HepG2 (cell line): Measurements from ENCODE around the gene P4HTM. TPM values are rescaled to one million over a fixed set of nuclear protein-coding genes. Genes with fewer than 3 reads are reported as not detected.

Source experiments
- ADNP ChIP-seq: sonication (generic); formaldehyde crosslinking; IDR thresholded peaks from 2 replicates; pipeline ENCODE4 v1.4.0; 2020; ENCODE audit warnings: missing genetic modification reagents
- DDIT3 ChIP-seq: sonication (generic); formaldehyde crosslinking; IDR thresholded peaks from 2 replicates; pipeline ENCODE4 v1.4.0; 2020; ENCODE audit warnings: mild to moderate bottlenecking, missing genetic modification reagents
- DNMT3B ChIP-seq: conservative IDR thresholded peaks from 2 replicates; pipeline ENCODE4 v1.6.1; 2016; ENCODE audit warnings: missing biosample characterization, control low read depth
- DZIP1 ChIP-seq: sonication (generic); formaldehyde crosslinking; IDR thresholded peaks from 2 replicates; pipeline ENCODE4 v1.5.0; 2020; ENCODE audit warnings: mild to moderate bottlenecking, missing genetic modification reagents
- ETS1 ChIP-seq: sonication (generic); formaldehyde crosslinking; IDR thresholded peaks from 2 replicates; pipeline ENCODE4 v1.4.0; 2020; ENCODE audit warnings: missing genetic modification reagents
- MEIS1 ChIP-seq: sonication (generic); formaldehyde crosslinking; IDR thresholded peaks from 2 replicates; pipeline ENCODE4 v1.9.0; 2021; ENCODE audit warnings: mild to moderate bottlenecking, missing genetic modification reagents, moderate library complexity, borderline replicate concordance
- MTA1 ChIP-seq: sonication (generic); formaldehyde crosslinking; IDR thresholded peaks from 2 replicates; pipeline ENCODE4 v1.4.0; 2020; ENCODE audit warnings: missing genetic modification reagents, mild to moderate bottlenecking, borderline replicate concordance
- PRDM4 ChIP-seq: sonication (generic); formaldehyde crosslinking; IDR thresholded peaks from 2 replicates; pipeline ENCODE4 v1.9.0; 2021; ENCODE audit warnings: missing genetic modification reagents, borderline replicate concordance
- SP1 ChIP-seq, 2 experiments: fragments of 450-650 bp in 1 of 2; sonication (generic) in 1 of 2; formaldehyde crosslinking in 1 of 2; IDR thresholded peaks; 2 replicates each; pipeline versions ENCODE4 v1.4.0 to v1.6.1; 2016 to 2020; ENCODE audit warnings: missing genetic modification reagents in 1 of 2
- TRAFD1 ChIP-seq: sonication (generic); formaldehyde crosslinking; IDR thresholded peaks from 2 replicates; pipeline ENCODE4 v1.5.1; 2020; ENCODE audit warnings: missing genetic modification reagents, mild to moderate bottlenecking, borderline replicate concordance
- U2AF1 ChIP-seq: fragments of 200-400 bp; formaldehyde crosslinking; optimal IDR thresholded peaks from 2 replicates; pipeline ENCODE3; 2017; ENCODE audit warnings: mild to moderate bottlenecking, low read depth, low read length
- YEATS4 ChIP-seq: sonication (generic); formaldehyde crosslinking; IDR thresholded peaks from 2 replicates; pipeline ENCODE4 v1.4.0; 2020; ENCODE audit warnings: missing genetic modification reagents, borderline replicate concordance
- ZFP91 ChIP-seq: sonication (generic); formaldehyde crosslinking; IDR thresholded peaks from 2 replicates; pipeline ENCODE4 v1.9.0; 2022; ENCODE audit warnings: missing genetic modification reagents, mild to moderate bottlenecking, borderline replicate concordance
- ZNF12 ChIP-seq: sonication (generic); formaldehyde crosslinking; IDR thresholded peaks from 2 replicates; pipeline ENCODE4 v1.5.0; 2020; ENCODE audit warnings: missing genetic modification reagents
- ZNF333 ChIP-seq: sonication (generic); formaldehyde crosslinking; IDR thresholded peaks from 2 replicates; pipeline ENCODE4 v1.4.0; 2020; ENCODE audit warnings: mild to moderate bottlenecking, missing genetic modification reagents, borderline replicate concordance
- ZNF33B ChIP-seq: sonication (generic); formaldehyde crosslinking; IDR thresholded peaks from 2 replicates; pipeline ENCODE4 v1.5.1; 2020; ENCODE audit warnings: mild to moderate bottlenecking, missing genetic modification reagents
- ZNF549 ChIP-seq: sonication (generic); formaldehyde crosslinking; IDR thresholded peaks from 2 replicates; pipeline ENCODE4 v1.5.0; 2020; ENCODE audit warnings: missing genetic modification reagents
- ZNF557 ChIP-seq: sonication (generic); formaldehyde crosslinking; IDR thresholded peaks from 2 replicates; pipeline ENCODE4 v1.4.0; 2020; ENCODE audit warnings: missing genetic modification reagents
- polyA plus RNA-seq, 8 experiments: library from polyadenylated mRNA; depleted of rRNA in 3 of 8; stranded (reverse) in 7 of 8; unstranded in 1 of 8; fragments of >200 nt; fragmentation: Illumina TruSeq in 4 of 8; extraction: Trizol in 4 of 8; gene quantifications; 2 replicates each; pipeline versions ENCODE4 v1.2.1 to v1.2.3, GENCODE V29; 2011 to 2016; ENCODE audit warnings: low read depth in 4 of 8, missing spikeins in 1 of 8, mixed read lengths in 1 of 8; ENCODE audit not compliant: insufficient read depth in 1 of 8
- total RNA-seq, 5 experiments: library from RNA; depleted of rRNA; stranded (reverse); fragments of >200 nt; fragmentation: Illumina TruSeq; extraction: Trizol; gene quantifications; 2 replicates each; pipeline ENCODE4 v1.2.3, GENCODE V29; 2016; ENCODE audit warnings: low read depth in 1 of 5

The P4HTM gene
- total and polyA plus RNA-seq, 2 of the 13 experiments (the other 11 are each of a cell fraction or from before 2014, with no cell fraction given): 0.01 TPM; not detected in 1

GRCh38 chr3:49021213-49021812 is 31.3 kb downstream of the P4HTM start (continued):
- TF ChIP-seq ETS1 (CRISPR knock-in tag): no peak
- peak; percentile 34; the same call in 1 of the 2 replicates for TF ChIP-seq ZNF12 (CRISPR knock-in tag)
- TF ChIP-seq ZNF557 (CRISPR knock-in tag): no peak
- peak; percentile 43; the same call in 1 of the 2 replicates for TF ChIP-seq MTA1 (CRISPR knock-in tag)
- TF ChIP-seq ZNF333 (CRISPR knock-in tag): no peak
- TF ChIP-seq MEIS1 (CRISPR knock-in tag): peak; percentile 65; the same call in 1 of the 2 replicates
- TF ChIP-seq DDIT3 (CRISPR knock-in tag): no peak
- no peak; the same call in 1 of the 2 replicates for TF ChIP-seq YEATS4
- no peak for TF ChIP-seq ZNF33B
- no peak for TF ChIP-seq ADNP (CRISPR knock-in tag)
- no peak for TF ChIP-seq SP1 (IDR thresholded peaks at IDR 0.05)
- peak; percentile 83 for TF ChIP-seq SP1 (CRISPR knock-in tag; IDR thresholded peaks at IDR 0.05)
- no peak for TF ChIP-seq TRAFD1 (CRISPR knock-in tag)
- TF ChIP-seq ZFP91 (CRISPR knock-in tag): no peak; the same call in 1 of the 2 replicates
- peak; percentile 40; the same call in 1 of the 2 replicates for TF ChIP-seq DNMT3B (CRISPR knock-in tag)
- no peak; the same call in 1 of the 2 replicates for TF ChIP-seq ZNF549
- TF ChIP-seq DZIP1: no peak
- TF ChIP-seq U2AF1: no peak
- TF ChIP-seq PRDM4 (CRISPR knock-in tag): peak; percentile 63; the same call in 1 of the 2 replicates
